Activated CD8-positive, alpha-beta memory T cell treated with anti-CD3 and anti-CD28 coated beads, Interleukin-2, amount 50 U/mL, for 1 hour (primary cell): ENCODE data around the gene ATXN2.
A peak's percentile ranks its signal among the peaks of the same experiment; 100 is the strongest.
"Not testable (repeated sequence)": the region's sequence is repeated elsewhere in the genome, so short reads cannot be mapped to it uniquely, and the experiment has no call there.

Experiments used
- DNase-seq: peaks from one replicate; pipeline ENCODE4 v3.0.0-alpha.2; 2020; ENCODE audit errors: extremely low read depth

The ATXN2 gene

GRCh38 chr12:111405149-111405858 is 193.8 kb downstream of the ATXN2 start:
- peak; percentile 95 for DNase-seq

GRCh38 chr12:111404362-111405148 is 194.6 kb downstream of the ATXN2 start:
- no peak for DNase-seq

- DNase-seq = not testable (repeated sequence)
These were observed 196.7 kb downstream of the ATXN2 start for GRCh38 chr12:111402490-111402824.
